GM03348 (cell line): ENCODE measurements around the gene PAPLN.

Source experiments
- DNase-seq: peaks from one replicate; pipeline ENCODE4 v3.0.0; 2012; ENCODE audit warnings: low spot score

PAPLN gene

DNA sequence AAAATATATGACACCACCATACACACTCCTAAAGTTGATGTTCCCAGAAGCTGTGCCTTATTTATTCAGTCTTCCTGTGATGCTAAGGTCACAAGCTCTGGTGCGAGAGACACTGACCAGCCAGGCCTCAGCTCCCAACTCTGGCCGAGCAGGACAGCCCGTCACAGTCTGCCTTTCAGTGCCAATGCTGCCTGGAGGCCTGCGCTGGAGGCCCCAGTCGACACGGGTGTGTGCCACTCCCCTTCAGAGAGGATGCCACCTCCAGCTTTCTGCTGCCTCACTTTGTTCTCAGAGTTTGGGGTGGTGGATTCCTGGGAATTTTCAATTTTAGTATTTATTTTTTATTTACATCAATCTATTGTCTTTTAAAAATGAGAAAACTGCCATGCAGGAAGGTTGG, 7.3 kb upstream of the PAPLN start:
- no peak for DNase-seq

DNA sequence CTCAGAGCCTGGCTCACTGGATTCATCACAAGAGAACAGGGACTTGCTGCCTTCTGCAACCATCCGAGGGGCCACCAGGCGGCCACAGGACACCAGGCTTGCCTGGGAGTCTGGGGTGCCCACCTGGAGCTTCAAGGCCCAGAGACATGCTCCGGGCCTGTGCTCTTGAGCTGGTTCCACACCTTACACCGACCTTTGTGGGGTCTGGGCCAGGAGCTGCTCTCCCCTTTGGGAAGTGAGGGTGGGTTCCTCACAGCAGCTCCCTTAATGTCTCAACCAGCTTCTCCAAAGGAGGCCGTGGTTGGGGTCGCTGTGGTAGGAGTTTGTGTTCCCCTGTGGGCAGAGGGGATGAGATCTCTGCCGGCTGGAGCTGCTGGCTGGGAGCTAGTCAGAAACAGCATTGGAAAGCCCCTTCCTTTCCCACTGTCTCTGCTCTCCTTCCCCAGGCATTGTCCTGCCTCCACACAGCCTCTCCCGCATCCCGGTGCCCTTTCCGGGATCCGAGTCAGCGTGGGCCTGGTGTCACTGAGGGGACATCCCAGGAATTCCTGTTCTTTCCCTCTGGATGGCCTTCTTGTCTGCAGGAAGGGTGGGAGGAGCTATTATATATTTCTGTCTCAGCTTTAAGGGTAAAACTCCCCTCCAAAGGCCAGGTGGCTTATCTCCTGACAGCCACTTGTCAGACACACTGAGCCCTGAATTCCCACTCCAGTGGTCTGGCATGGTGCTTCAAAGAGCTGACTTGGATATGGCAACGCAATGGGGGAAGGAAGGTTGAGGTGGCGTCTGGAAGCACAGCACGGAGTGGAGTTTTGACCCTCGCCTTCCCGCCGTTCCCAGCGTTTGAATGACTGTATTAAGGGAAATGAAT, 5.1 kb upstream of the PAPLN start:
- no peak for DNase-seq

DNA sequence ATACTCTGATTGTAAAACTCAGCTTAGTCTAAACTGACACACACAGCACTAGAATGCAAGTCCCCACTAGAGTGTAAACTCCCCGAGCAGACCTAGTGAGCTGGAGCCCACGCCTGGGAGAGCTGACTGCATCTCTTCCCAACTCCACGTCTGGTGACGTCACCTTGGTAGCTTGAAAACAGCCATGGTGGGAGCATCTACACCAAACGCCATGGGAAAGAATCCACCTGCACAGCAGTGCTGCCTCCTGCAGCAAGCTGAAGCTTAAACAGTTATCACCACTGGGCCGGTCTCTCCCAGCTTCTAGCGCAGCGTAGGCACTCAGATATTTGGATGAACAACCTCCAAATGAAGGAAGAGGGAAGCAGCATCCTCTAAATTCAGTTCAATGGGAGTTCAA, 4.3 kb upstream of the PAPLN start:
- no peak for DNase-seq

DNA sequence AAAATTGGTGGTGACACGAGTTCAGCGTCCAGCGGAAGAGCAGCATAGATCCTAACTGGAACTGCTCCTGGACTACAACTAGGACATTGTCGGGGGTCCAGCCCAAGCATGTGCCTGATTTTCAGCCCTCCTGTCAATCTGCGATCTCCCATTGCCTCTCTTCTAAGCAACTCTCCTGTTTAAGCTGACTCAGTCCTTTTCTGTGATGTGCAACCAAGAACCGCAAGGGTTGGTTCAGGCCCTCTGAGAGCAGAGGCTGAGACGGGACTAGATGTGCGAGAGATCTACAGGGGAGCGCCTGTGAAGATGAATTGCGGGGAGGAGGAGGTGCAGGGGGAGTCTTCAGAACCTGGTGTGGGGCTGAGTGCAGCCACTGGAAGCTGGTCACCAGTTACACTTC, 3.7 kb upstream of the PAPLN start:
- DNase-seq, result no peak

DNA sequence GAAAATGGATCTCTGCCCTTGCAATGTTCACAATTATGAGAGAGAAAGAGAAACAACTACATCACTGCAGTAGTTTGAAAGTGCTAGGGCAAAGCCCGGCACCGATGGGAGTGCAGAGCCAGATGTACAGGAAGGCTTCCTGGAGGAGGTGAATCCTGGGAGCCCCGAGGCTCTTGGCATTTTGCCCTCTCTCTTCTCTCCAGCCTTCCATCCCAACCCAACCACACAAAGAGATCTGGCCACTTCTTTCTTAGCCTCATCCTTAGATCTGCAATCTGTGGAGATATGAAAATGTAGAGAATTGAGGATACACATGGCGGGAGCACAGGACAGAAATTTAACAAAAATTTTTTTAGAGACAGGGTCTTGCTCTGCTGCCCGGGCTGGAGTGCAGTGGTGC, 3.3 kb upstream of the PAPLN start:
- no peak for DNase-seq

DNA sequence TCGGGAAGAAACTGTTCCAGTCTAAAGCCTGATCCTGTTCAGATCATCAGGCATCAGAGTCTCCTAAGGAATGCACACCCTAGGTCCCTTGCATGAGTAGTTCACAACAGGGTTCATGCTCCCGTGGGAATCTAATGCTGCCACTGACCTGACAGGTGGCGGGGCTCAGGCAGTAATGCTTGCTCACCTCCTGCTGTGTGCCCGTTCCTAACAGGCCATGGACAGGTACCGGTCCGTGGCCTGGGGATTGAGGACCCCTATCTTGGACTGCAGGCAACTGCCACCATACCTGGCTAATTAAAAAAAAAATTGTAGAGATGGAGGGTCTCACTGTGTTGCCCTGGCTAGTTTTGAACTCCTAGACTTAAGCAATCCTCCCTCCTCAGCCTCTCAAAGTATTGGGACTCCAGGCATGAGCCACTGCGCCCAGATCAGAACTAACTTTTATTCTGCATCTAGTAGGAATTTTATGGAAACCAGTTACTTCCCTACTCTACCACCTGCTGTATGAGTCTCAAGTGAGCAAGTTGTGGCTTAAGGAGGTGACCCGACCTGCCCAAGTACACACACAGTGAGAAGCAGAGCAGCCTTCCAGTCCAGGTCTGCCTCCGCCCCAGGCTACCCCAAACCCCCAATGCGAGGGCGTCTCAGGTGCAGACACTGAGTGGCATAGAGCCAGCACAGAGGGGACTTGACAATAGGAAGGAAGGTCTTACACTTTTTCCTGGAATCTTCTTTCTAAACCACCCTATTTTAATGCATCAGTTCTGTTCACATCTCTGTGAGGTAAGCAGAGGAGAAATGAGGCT, 2.5 kb upstream of the PAPLN start:
- no peak for DNase-seq

DNA sequence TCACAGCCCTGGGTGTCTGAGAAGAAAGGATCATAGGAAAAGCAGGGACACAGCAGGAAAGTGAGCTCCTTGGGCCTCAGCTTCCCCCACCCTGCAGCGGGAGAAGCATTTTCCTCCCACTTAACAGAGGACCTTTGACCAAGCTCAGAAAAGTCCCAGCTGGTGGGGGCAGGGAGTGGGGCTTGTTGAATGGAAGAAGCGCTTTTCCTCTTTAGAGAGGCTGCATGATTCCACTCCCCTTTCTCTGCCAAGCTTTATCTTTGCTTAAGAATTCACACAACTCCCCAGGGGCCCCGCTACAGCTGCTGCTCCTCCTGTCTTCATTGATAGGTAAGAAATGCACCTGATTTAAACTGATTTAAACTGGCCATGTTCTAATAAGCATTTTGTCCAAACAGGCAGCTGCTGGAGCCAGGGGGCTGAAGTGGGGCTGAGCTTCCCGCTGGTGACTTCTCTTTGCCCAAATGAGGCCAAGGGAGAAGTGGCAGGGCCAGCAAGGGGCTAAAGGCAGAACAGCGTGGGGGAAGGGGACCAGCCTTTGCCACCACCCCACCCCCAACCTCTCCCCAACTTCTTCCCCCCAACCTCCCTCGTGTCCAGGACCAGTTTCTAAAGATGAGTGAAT, 1.7 kb upstream of the PAPLN start:
- DNase-seq, result no peak

DNA sequence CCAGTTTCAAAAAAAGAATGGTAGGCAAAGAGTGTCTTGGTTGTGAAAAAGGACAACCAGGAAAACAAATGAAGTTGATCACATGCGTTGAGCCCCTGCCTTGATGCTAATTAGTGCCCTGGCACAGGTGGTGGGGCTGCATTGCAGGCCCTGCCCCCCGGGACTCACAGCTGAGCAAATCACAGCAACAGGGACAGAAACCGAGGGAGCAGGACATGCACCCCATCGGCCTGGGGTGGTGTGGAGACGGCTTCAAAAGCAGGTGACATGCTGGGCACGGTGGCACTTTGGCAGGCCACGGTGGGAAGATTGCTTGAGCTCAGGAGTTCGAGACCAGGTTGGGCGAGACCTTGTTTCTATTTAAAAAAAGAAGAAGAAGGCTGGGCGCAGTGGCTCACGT, 1.1 kb upstream of the PAPLN start:
- DNase-seq, result no peak

DNA sequence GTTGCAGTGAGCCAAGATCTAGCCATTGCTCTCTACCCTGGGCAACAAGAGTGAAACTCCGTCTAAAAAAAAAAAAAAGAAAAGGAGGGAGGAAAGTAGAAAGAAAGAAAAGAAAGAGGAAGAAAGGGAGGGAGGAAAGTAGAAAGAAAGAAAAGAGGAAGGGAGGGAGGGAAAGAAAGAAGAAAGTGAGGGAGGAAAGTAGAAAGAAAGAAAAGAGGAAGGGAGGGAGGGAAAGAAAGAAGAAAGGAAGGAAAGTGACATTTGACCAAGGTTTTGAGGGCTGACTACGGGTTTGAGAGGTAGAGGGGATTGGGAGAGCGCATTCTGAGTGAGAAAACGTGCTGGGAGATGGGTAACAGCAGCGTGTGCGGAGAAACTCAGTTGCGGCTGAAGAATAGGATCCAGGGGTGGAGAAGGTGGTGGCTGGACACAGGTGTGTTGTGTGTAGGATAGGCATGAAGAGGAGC, 521 bp upstream of the PAPLN start:
- no peak for DNase-seq

DNA sequence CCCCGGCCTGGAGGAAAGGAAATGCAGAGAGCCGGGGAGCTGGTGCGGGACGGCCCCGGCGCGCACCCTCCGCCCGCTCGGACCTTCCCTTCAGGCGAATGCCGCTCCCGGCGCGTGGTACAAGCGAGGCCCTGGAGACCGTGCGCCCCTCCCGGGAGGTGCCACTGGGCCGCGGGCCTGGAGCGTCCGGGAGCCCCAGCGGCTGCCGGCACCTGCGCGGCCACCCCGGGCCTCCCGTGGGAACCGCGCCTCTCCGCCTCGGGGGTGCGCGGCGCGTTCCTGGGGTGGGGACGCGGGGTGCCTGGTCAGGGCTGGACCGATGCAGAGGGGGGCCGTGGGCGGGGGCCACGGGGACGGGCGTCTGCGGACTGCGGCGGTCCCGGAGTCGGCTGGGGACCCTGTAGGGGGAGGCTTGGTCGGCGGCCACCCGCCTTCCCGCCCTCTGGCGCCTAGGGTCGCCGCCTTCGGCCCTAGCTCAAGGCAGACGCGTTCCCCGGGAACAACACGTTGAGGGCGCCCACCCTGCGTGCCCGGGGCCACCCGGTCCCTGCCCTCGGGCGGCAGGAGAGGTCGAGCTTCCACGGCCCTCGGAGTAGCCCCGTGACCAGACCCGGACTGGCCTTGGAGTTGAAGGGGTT, 599 bp downstream of the PAPLN start:
- DNase-seq, result peak; percentile 51

DNA sequence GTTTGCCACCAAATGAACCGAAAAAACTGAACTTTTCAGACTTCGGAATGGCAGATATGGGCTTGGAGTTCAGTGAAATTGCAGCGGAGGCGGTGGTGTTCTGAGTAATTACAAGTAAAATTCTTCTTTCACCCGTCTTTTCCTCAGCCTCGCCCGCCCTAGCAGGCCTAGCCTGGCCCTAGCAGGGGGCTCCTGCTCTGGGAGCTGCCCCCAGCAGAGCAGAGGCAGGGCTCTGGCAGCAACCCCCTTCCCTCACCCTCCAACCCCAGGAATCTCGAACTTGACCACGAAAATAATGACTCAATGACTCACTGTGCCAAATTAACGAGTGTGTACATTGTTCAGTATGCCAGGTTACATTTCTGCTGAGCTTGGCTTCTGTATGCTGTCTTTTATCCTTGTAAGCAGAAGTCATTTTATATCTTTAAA, 1.1 kb downstream of the PAPLN start:
- peak; percentile 78 for DNase-seq

DNA sequence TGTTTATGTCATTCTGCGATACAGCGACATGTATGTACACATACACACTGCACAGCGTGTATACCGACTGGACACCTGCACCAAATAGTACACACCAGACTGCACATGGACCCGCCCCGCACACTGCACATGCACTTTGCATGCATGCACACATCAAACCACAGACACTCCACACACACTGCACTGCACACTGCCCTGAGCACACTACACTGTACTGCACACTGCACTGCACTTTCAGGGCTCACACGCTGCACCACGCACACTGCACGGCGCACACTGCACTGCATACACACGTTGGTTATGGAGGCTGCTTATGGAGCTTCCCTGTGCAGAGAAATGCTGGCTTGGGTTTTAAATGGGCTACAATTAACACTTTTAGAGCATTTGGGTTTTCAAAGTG, 1.6 kb downstream of the PAPLN start:
- DNase-seq, result no peak

DNA sequence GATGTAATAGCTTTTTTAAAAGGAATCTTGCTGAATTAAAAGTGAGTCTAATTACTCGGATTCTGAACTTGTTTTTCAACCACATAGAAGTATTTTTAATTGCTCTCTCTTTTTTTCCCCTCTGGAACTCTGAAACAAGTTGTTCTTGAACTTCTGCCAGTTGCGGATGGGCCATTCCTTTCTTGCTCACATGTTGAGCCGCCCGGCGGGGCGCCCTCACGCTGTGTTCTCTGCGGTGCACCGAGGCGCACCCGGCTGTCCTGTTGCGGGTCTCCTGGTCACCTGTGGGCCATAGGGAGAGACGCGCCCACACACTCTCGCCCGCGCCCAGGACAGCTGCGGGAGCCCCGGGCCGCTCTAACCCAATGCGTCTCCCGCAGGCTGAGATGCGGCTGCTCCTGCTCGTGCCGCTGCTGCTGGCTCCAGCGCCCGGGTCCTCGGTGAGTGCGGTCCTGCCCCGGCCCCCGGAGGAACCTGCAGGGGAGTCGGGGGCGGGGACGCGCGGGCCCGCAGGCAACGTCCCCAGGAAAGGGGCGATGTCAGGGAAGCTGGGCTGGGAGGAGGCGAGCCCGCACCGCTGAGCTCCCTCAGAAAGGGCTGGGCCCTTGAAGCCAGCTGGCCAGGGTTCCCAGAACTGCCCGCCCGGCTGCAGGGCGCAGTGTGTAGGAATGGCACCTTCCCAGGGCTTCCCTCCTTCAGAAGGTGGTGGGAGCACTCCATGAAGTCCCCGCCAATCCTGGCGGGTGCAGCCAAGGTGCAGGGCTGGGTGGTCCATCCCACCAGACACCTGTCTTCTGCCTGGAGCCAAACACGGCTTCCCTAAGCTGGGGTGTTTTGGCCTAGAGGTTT, 2.3 kb downstream of the PAPLN start:
- peak; percentile 70 for DNase-seq

DNA sequence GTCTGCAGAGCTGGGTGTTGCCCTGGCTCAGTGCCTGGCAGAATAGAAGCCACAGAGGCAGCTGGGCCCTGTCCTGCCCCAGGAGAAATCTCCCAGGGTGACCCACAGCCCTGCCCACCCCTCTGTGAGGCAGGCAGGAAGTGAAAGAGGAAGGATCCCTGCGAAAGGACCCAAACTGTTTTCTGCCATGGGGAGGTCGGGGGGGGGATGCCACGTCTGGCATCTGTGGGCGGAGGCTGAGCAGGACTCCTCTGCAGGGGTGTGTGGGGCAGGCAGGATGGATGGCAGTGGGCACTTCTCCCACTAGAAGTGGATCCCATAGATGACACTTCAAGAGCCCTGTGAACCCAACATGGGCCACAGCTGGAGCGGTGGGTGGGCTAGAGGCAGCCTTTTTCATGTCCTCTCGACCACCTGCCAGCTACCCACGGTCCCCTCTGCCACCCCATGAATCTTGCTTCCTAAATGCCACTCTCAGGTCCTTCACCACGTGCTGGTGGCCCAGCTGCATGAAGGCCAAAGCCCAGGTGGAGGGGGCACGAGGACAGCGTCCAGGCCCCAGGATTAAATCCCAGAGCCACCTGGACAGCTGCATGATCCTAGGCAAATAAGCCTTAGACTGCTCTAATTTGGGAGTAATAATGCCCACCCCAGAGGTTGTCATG, 3.6 kb downstream of the PAPLN start:
- DNase-seq, result no peak

DNA sequence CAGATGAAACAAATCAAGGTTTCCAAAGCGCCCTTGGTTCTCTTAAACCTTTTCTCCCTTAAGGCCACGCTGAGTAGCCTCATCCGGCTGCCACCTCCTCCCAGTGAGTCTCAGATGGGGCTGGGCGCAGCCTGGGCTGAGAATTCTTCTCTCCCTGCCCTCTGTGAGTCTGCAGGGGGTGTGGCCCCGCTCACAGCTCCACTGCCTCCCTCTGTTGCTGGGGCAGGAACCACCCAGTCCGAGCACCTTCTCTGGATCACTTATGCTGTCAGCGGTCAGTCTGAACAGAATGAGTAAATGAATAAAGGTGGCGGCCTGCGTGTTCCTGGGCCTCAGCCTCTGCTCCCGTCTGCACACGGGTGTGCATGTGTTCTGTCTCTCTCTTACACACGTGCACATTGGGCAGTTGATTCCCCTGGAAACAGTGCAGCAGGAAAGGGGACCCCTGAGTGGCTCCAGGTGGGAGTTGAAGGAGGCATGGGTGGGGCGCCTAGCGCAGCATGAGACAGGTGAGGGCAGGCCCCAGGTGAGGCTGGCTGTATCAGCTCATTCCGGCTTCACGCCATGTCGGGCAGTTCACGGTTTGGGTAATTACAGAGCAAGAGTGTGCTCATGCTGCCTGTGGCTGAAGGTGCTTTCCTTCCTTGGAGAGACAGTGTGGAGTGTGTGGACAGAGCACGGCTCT, 4.3 kb downstream of the PAPLN start:
- DNase-seq, result no peak

DNA sequence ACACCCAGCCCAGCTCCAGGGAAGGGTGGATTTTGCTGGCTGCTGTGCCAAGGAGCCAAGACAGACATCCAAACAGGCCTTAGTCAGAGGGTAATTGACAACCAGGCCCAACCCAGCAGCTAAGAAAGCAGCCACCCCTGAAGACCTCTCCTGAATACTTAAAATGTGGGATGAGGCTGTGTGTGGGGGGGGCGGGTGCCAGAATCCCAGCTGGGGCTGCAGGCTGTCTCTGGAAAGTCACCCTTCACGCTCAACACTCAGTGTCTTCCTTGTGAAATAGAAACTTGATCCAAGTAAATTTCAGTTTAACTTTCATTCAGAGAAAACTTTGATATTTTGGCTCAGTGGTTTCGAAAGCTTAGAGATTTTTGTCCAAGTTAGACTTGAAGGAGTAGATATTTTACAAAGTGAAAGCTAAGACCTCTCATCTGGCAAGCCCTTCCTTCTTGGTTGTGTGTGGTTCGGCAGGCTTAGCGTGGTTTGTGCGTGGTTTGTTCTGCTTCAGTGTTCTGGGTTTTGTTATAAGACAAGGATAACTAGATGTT, 5.1 kb downstream of the PAPLN start:
- peak; percentile 21 for DNase-seq

DNA sequence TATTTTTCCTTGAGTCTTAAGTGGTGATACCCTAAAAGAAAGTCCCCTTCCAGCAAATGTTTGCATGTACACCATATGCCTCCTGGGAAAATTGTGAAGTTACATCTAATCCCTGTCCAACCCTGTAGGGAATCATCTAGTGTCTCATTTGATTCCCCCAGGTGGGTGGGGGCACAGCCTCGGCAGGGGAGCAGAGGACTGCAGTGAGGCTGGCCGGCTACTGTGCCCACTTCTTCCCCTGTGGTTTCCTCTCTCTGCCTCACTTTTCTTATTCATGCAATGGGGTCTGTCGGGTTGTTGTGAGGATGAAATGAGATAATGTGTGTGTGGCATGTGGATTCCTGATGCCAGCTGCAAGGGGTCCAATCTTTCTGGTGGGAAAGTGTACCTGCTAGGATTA, 6.0 kb downstream of the PAPLN start:
- DNase-seq, result no peak

DNA sequence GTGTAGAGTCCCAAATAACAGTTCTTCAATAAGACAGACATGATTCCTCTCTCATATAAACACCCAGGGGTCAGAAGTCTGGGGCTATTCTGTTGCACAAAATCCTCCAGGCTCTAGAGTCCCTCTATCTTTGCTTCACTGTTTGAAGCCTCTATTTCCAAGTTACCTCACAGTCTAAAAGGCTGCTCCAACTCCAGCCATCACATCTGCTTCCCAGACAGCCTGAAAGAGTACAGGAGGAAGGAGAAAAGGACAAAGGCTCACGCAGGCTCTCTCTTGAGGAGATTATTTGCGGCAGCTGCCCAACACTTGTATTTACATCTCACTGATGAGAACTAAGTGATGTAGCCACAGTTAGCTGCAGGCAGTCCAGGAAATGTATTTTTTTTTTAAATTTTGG, 6.4 kb downstream of the PAPLN start:
- DNase-seq, result no peak

DNA sequence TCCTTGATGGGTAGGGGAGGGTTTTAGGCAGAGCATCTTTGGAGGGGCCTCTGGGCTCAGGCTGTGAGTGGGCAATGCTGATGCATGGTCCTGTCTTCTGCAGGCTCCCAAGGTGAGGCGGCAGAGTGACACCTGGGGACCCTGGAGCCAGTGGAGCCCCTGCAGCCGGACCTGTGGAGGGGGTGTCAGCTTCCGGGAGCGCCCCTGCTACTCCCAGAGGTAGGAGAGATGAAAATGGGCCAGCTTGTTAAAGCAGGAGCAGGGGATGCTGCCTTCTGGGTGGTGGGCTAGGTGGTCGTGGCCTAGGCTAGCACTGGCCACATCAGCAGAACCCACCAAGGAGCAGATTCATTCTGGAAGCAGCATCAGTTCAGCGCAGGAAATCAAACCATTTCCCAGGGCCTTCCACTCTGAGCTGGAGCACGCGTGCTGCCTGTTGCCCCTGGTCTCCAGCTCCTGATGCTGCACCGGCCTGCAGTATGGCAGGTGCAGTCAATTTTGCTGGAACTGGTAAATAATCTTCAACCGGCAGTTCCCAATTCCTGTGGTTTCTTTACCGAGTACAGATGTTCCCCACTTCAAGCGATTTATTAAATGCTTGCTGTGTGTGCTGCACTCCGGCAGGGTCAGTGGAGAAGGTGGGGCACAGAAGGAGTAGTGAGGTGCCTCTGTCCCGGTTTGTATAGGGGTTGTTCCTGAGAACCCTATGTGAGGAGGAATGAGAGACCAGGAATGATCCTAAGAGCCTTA, 7.4 kb downstream of the PAPLN start:
- DNase-seq, result no peak
